Activated T-cell treated with anti-CD3 and anti-CD28 coated beads for 48 hours (primary cell): ENCODE data around the gene GPATCH8.
A peak's percentile ranks its signal among the peaks of the same experiment; 100 is the strongest.
"Not testable (repeated sequence)": the region's sequence is repeated elsewhere in the genome, so short reads cannot be mapped to it uniquely, and the experiment has no call there.

Experiments used
- DNase-seq: peaks from one replicate; pipeline ENCODE4 v3.0.0-alpha.2; 2020; ENCODE audit warnings: low read depth

GPATCH8 gene

GRCh38 chr17:44527102-44527501, 23.9 kb upstream of the GPATCH8 start:
- no peak for DNase-seq

GRCh38 chr17:44523672-44523972, 20.4 kb upstream of the GPATCH8 start:
- DNase-seq, result no peak

GRCh38 chr17:44522883-44523671, 19.9 kb upstream of the GPATCH8 start:
- DNase-seq, result peak; percentile 63

GRCh38 chr17:44518032-44518431, 14.8 kb upstream of the GPATCH8 start:
- no peak for DNase-seq

DNA sequence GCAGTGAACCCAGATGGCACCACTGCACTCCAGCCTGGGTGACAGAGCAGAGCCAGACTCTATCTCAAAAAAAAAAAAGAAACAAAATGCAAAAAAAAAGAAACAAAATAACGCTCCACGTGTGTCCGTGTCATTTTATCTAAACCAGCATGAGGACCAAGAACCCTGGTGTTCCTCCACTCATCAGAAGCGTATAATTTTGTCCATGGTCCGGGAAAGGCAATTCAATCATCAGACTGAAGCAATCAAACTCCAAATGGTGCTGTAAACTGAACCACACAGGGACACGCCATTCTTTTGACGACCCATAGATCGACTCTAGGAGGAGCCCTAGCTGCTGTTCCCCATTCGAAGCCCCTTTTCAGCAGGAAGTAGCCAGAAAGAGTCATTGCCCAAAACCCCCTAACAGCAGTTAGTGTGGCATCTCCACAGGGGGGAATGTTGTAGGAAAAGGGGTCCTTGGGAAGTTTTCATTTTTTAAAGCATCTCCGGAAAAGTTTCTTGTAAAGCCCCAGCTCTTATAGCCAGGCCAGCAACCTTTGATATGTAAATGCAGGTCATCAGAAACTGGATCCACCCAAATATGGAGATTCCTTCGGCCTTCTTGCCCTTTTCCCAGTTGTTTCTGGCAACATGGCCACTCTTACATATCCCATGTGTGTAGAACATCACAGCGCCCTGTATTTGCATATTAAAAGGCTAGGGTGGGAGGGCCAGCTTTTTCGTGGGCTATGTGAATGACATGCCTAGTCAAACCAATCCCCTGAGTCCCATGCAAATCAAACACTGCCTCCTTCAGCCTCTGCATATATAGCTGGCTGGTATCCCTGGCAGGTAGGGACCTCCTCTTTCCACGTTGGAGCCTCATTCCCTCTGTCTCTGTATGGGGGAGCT, 8.3 kb upstream of the GPATCH8 start:
- not testable (repeated sequence) for DNase-seq

- DNase-seq, result not testable (repeated sequence)
Observed at GRCh38 chr17:44506939-44507604, 3.9 kb upstream of the GPATCH8 start.

GRCh38 chr17:44502598-44503146, 534 bp downstream of the GPATCH8 start:
- DNase-seq, result no peak

GRCh38 chr17:44501866-44502375, 1.3 kb downstream of the GPATCH8 start:
- DNase-seq, result no peak

DNA sequence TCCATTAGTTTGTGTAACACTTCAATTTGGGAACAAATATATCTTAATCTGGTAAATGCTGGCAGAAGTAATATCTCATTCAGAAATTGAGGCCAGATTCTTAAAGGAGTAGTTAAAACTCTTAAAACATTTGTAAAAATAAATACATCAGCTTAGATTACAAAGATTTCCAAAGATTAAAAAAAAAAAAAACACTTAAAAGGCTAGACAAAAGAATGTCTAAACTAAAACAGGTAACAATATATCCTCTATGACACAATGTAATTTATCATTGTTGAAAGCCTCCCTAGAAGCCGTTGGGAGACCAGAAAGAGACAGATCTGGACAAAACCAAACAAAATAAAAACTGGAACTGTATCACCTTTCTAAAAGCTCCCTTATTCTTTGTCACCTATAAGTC, 3.5 kb downstream of the GPATCH8 start:
- DNase-seq, result no peak

- DNase-seq, result no peak
Observed at GRCh38 chr17:44496815-44497214, 6.4 kb downstream of the GPATCH8 start.

DNA sequence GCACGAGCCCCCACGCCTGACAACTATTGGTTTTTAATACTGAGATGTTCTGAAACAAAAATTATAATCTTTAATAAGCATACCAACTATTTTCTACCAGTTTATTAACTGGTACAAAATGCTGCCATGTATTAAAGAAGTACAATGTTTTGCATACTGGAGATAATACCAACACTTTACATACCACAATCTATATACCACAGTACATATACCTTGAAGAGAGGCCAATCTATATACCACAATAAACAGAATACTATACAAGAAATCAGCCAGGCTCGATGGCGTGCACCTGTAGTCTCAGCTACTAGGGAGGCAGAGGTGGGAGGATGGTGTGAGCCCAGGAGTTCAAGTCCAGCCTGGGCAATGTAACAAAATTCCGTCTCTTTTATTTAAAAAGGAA, 9.9 kb downstream of the GPATCH8 start:
- DNase-seq, result no peak

DNA sequence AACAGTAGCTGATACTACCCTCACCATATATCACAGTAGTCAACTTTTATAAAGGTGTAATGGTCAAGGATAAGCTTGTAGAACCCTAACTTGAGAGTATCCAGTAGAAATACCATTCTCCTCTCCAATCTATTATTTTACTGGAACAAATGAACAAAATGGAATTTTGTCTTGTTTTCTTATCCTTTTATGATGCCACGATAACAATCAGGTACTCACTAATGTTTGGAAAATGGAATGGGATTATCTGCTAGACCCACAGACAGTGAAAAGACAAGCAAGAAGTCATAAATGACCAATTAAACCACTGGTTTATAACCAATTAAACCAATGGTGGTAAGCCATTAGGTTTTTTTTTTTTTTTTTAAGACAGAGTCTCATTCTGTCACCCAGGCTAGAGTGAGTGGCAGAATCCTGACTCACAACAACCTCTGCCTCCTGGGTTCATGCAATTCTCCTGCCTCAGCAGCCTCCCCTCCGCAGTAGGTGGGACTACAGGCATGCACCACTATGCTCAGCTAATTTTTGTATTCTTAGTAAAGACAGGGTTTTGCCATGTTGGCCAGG, 10.4 kb downstream of the GPATCH8 start:
- DNase-seq, result no peak

DNA sequence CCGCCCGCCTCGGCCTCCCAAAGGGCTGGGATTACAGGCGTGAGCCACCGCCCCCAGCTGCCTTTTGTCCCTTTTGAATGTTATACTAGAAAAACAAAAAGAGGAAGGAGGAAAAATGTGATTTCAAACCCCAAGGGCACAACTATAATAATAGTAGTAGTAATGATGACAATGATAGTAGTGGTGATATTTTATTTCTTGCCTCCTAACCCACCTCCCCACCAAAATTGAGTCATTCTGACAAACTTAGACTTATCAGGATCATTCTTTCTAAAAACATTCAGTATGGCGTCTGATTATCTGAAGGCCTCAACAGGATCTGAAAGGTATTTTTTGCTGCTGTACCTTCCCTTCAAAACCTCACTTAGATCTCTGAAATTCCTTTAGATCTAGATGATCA, 13.6 kb downstream of the GPATCH8 start:
- DNase-seq, result no peak

- DNase-seq, result no peak
Observed at GRCh38 chr17:44487170-44487569, 16.0 kb downstream of the GPATCH8 start.

DNA sequence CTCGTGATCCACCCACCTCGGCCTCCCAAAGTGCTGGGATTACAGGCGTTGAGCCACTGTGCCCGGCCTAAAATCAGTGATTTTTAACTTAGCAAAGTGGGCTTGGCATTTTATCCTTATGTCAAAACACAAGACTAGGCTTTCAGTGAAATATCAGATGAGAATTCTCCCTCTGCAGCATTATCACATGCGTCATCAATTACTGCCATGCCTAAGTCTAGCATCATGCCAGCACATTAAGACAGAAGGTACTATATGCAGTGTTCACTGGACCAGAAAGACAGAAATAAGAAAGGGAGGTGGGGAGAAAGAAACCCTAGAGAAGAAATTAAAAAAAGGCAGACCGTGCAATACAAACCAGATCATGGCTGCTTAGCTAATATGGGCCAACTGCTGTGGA, 29.8 kb downstream of the GPATCH8 start:
- DNase-seq, result no peak

- DNase-seq, result no peak
Observed at GRCh38 chr17:44469676-44470075, 33.5 kb downstream of the GPATCH8 start.

DNA sequence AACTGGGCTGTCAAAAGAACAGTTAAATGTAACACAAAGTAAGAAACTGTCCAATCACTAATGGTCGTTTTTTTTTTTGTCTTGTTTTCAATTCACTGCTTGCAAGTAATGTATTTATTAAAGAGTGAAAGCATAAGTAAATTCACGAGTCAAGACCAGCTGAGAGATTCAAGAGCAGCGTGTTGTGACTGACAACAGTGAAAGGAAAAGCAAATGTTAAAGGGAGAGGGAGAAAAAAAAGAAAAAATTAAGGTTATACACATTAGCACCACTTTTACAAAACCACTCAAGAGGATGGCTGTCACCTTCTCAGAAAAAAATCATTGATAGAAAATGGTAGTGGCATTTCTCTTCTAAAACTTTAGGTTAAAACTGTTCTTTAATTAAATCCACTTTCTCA, 36.1 kb downstream of the GPATCH8 start:
- DNase-seq, result no peak

- no peak for DNase-seq
Observed at GRCh38 chr17:44466339-44466738, 36.9 kb downstream of the GPATCH8 start.

DNA sequence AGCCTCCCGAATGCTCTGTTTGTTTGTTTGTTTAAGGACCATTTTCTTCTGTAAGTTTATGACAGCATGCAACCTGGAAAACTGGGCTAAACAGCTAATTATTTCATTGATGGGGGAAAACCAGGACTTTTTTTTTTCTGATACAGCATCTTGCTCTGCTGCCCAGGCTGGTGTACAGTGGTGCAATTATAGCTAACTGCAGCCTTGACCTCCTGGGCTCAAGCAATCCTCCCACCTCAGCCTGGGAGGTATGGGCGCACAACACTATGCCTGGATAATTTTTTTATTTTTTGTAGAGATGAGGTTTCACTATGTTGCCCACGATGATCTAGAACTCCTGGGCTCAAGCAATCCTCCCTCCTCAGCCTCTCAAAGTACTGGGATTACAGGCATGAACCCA, 37.3 kb downstream of the GPATCH8 start:
- no peak for DNase-seq

DNA sequence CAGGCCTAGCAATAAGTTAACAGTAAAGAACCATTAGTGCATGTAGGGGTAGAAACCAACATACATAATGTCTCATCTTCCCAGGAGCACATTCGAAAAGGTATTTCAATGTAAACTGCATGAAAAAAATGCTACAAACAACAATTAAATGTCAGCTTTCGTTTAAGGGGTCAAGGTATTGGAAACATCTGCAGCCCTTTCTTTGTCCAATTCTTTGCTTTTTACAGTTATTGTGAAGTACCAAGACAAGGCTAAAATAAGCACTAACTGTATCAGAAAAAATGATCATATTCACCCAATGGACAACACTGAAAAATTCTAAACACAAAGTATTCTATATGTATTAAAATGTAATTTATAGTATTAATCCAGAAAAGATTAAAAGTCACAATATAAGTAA, 37.9 kb downstream of the GPATCH8 start:
- no peak for DNase-seq

DNA sequence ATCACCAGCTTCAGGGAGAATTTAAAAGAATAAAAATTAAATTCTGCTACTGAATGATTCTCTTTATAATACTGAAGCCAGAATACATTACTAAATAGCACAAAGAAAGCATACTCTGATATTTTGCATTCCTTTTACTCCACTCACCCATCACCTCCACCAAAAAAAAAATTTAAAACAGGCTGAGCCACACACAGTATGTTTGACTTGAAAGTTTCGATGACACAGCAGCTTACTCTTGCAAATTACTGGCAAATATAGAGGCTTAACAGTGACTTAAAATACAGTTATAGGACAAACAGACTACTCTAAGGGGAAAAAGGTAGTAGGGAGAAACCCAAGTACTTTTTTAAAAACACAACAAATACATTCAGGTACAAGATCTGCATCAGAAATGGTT, 39.2 kb downstream of the GPATCH8 start:
- DNase-seq, result no peak

DNA sequence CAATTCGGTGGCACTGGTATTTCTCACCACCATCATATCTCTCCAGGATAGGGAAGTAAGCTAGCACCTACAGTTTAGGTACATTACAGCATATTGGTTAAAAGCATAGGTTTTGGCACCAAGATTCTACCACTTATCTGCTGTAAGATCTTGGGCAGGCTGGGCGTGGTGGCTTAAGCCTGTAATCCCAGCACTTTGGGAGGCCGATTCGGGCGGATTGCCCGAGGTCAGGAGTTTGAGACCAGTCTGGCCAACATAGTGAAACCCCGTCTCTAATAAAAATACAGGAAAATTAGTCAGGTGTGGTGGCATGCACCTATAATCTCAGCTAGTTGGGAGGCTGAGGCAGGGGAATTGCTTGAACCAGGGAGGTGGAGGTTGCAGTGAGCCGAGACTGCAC, 51.4 kb downstream of the GPATCH8 start:
- no peak for DNase-seq
